ENCODE measurements around the gene INF2.

The INF2 gene

DNA sequence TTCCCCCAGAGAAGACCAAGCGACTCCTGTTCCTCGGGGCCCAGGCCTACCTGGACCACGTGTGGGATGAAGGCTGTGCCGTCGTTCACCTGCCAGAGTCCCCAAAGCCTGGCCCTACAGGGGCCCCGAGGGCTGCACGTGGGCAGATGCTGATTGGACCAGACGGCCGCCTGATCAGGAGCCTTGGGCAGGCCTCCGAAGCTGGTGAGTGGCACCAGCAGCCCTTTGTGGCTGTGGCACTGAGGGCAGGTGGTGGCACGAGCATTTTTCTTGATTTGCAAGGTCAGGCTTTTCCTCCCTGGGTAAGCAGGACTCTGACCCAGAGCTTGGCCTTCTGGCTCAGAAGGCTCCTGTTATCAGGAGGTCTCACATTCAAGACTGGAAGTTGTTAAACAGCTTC lies 66.2 kb downstream of the INF2 start:
- Histone ChIP-seq H2BK5ac (ENCODE audit: low read length) (no peak overlapping the region), H3K4me1 (ENCODE audit: control insufficient read depth, low read depth, low read length) (peaks cover 4% of the 10 kb centered on the region), H2BK15ac (replicated peaks; ENCODE audit: low read depth) (no peak overlapping the region), H4K5ac (ENCODE audit: low read length) (no peak overlapping the region), H3K56ac (ENCODE audit: low read length) (no peak overlapping the region), H4K8ac (ENCODE audit: low read depth, low read length) (no peak overlapping the region), H3K36me3 (ENCODE audit: control insufficient read depth, insufficient read depth, low read length) (peaks cover 8% of the 10 kb centered on the region), H2AK5ac (ENCODE audit: low read length) (no peak overlapping the region), H3K27ac (ENCODE audit: low read depth, low read length) (no peak overlapping the region), H3K23ac (ENCODE audit: low read length) (no peak overlapping the region), H3K4me2 (ENCODE audit: low read length) (no peak overlapping the region), H3K4ac (ENCODE audit: low read depth, low read length) (no peak overlapping the region), H3K18ac (ENCODE audit: low read length) (no peak overlapping the region), H3K9ac (ENCODE audit: low read length) (no peak overlapping the region), H3K4me3 (ENCODE audit: low read length) (no peak overlapping the region), H2BK120ac (ENCODE audit: low read depth, low read length) (no peak overlapping the region), H3K79me1 (ENCODE audit: low read length) (peaks cover 31% of the 10 kb centered on the region), H3K27me3 (ENCODE audit: insufficient read depth, low read length, poor library complexity) (no peaks in the 10 kb centered on the region), H3K79me2 (ENCODE audit: control insufficient read depth, insufficient read depth, low read length) (peaks cover 32% of the 10 kb centered on the region)
- DNase-seq, result no peak
- no CpG with 5 or more reads among the region's 11 CpGs for WGBS (ENCODE audit: extremely low coverage, insufficient coverage, low lambda C conversion rate)

DNA sequence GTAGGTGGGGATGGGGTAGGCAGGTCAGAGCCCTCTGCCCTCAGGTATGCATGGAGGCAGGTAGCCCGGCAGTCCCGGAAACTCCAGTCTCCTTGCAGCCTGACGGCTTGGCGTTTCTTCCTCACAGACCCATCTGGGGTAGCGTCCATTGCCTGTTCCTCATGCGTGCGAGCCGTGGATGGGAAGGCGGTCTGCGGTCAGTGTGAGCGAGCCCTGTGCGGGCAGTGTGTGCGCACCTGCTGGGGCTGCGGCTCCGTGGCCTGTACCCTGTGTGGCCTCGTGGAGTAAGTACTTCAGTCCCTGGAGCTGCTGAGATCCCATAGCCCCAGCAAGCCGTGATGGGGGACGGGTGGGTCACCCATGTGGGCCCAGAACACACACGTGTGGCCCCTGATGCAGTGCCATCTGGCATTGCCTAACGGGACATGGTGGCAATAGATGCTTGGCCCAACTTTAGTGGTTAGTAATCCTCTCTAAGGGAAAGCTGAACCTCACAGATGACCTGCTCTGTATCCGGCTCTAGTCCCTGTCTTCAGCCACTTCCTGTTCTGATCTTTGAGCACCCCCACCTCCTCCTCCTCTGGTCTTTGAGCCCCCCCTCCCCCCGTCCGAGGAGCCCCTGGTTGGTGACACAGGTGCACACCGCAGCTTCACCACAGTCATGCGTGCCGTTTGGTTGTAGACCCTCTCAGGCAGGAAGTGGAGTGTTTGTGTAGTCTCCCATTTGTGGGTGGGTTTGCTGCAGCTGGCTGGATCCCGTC lies 67.2 kb downstream of the INF2 start:
- no peak overlapping the region for H2BK5ac ChIP-seq (ENCODE audit: low read length)
- H4K8ac ChIP-seq (ENCODE audit: low read depth, low read length), result no peak overlapping the region
- H4K5ac ChIP-seq (ENCODE audit: low read length), result no peak overlapping the region
- H3K4me3 ChIP-seq (ENCODE audit: low read length), result no peak overlapping the region
- H3K27me3 ChIP-seq (ENCODE audit: insufficient read depth, low read length, poor library complexity), result no peaks in the 10 kb centered on the region
- no peak for DNase-seq
- H3K23ac ChIP-seq (ENCODE audit: low read length), result no peak overlapping the region
- peaks cover 32% of the 10 kb centered on the region for H3K79me2 ChIP-seq (ENCODE audit: control insufficient read depth, insufficient read depth, low read length)
- no peak overlapping the region for H3K4ac ChIP-seq (ENCODE audit: low read depth, low read length)
- no CpG with 5 or more reads among the region's 27 CpGs for WGBS (ENCODE audit: extremely low coverage, insufficient coverage, low lambda C conversion rate)
- H3K4me2 ChIP-seq (ENCODE audit: low read length), result no peak overlapping the region
- no peak overlapping the region for H2AK5ac ChIP-seq (ENCODE audit: low read length)
- no peak overlapping the region for H2BK120ac ChIP-seq (ENCODE audit: low read depth, low read length)
- no peak overlapping the region for H3K56ac ChIP-seq (ENCODE audit: low read length)
- peaks cover 31% of the 10 kb centered on the region for H3K79me1 ChIP-seq (ENCODE audit: low read length)
- H3K9ac ChIP-seq (ENCODE audit: low read length), result no peak overlapping the region
- peaks cover 4% of the 10 kb centered on the region for H3K4me1 ChIP-seq (ENCODE audit: control insufficient read depth, low read depth, low read length)
- H3K18ac ChIP-seq (ENCODE audit: low read length), result no peak overlapping the region
- H3K27ac ChIP-seq (ENCODE audit: low read depth, low read length), result no peak overlapping the region
- no peak overlapping the region for H2BK15ac ChIP-seq (replicated peaks; ENCODE audit: low read depth)
- H3K36me3 ChIP-seq (ENCODE audit: control insufficient read depth, insufficient read depth, low read length), result peaks cover 8% of the 10 kb centered on the region

DNA sequence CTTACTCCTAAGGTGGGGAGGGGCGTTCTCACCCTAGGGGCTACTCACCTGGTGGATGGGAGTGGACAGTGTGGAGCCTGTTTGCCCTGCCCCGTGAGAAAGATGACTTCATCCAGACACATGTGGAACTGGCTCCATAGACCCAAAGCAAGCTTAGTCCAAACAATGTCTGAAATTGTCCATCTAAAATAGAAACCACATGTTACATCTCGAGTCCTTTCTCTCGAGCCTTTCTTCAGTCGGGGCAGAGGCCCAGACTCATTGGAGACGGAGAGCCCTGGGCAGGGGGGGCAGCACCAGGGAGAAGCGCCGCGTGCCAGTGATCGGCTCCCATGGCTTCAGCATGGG lies 67.8 kb downstream of the INF2 start:
- peaks cover 4% of the 10 kb centered on the region for H3K4me1 ChIP-seq (ENCODE audit: control insufficient read depth, low read depth, low read length)
- peaks cover 8% of the 10 kb centered on the region for H3K36me3 ChIP-seq (ENCODE audit: control insufficient read depth, insufficient read depth, low read length)
- no peak overlapping the region for H4K8ac ChIP-seq (ENCODE audit: low read depth, low read length)

DNA sequence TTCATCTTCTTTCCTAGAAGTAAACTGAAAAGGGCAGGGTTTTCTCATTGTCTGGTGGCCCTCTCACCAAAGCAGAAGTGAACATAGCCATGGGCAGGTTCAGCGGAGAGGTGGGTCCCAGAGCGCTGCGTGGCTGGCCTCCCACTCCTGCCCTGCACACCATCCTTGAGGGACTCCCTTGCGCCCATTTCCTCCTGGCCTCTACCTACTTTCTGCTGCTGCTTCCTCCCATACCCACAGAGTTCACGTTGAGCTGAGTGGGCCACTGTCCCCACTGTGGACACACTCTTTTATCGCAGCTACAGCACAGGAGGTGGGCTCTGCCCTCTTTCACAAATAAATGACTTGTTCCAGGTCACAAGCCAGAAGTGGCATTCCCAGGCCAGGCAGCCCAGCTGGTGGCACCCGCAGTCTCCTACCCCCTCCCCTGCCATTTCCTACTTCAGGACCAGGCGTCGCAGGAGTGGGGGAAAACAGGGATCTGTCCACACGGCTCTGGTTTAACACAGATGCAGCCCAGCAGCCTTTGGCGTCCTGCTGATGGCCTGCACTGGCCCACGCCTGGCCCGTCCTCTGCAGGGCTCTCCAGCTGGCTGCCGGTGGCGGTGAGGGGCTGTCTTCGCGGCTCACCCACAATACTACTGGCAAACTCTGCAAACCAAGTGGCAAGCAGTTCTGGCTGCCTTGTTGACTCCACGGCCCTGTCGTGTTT lies 68.4 kb downstream of the INF2 start:
- peaks cover 31% of the 10 kb centered on the region for H3K79me1 ChIP-seq (ENCODE audit: low read length)
- H3K4me1 ChIP-seq (ENCODE audit: control insufficient read depth, low read depth, low read length), result peaks cover 4% of the 10 kb centered on the region
- no peak overlapping the region for H3K27ac ChIP-seq (ENCODE audit: low read depth, low read length)
- peaks cover 32% of the 10 kb centered on the region for H3K79me2 ChIP-seq (ENCODE audit: control insufficient read depth, insufficient read depth, low read length)
- no peak overlapping the region for H2BK15ac ChIP-seq (replicated peaks; ENCODE audit: low read depth)
- DNase-seq, result no peak
- no peak overlapping the region for H4K5ac ChIP-seq (ENCODE audit: low read length)
- H2BK120ac ChIP-seq (ENCODE audit: low read depth, low read length), result no peak overlapping the region
- no peaks in the 10 kb centered on the region for H3K27me3 ChIP-seq (ENCODE audit: insufficient read depth, low read length, poor library complexity)
- no peak overlapping the region for H3K23ac ChIP-seq (ENCODE audit: low read length)
- WGBS (ENCODE audit: extremely low coverage, insufficient coverage, low lambda C conversion rate), result no CpG with 5 or more reads among the region's 19 CpGs
- H3K36me3 ChIP-seq (ENCODE audit: control insufficient read depth, insufficient read depth, low read length), result peaks cover 8% of the 10 kb centered on the region
- H3K56ac ChIP-seq (ENCODE audit: low read length), result no peak overlapping the region
- H2BK5ac ChIP-seq (ENCODE audit: low read length), result no peak overlapping the region
- no peak overlapping the region for H2AK5ac ChIP-seq (ENCODE audit: low read length)
- no peak overlapping the region for H4K8ac ChIP-seq (ENCODE audit: low read depth, low read length)
- H3K4ac ChIP-seq (ENCODE audit: low read depth, low read length), result no peak overlapping the region
- no peak overlapping the region for H3K9ac ChIP-seq (ENCODE audit: low read length)
- H3K18ac ChIP-seq (ENCODE audit: low read length), result no peak overlapping the region
- no peak overlapping the region for H3K4me2 ChIP-seq (ENCODE audit: low read length)
- no peak overlapping the region for H3K4me3 ChIP-seq (ENCODE audit: low read length)

More for the DNA sequence above, 67.8 kb downstream of the INF2 start:
- Histone ChIP-seq H3K56ac (ENCODE audit: low read length) (no peak overlapping the region), H2BK120ac (ENCODE audit: low read depth, low read length) (no peak overlapping the region), H2BK15ac (replicated peaks; ENCODE audit: low read depth) (no peak overlapping the region), H3K9ac (ENCODE audit: low read length) (no peak overlapping the region), H3K27ac (ENCODE audit: low read depth, low read length) (no peak overlapping the region), H3K18ac (ENCODE audit: low read length) (no peak overlapping the region), H3K79me2 (ENCODE audit: control insufficient read depth, insufficient read depth, low read length) (peaks cover 32% of the 10 kb centered on the region), H3K4me2 (ENCODE audit: low read length) (no peak overlapping the region), H3K27me3 (ENCODE audit: insufficient read depth, low read length, poor library complexity) (no peaks in the 10 kb centered on the region), H3K23ac (ENCODE audit: low read length) (no peak overlapping the region), H2AK5ac (ENCODE audit: low read length) (no peak overlapping the region), H4K5ac (ENCODE audit: low read length) (no peak overlapping the region), H3K4ac (ENCODE audit: low read depth, low read length) (no peak overlapping the region), H3K4me3 (ENCODE audit: low read length) (no peak overlapping the region), H3K79me1 (ENCODE audit: low read length) (peaks cover 31% of the 10 kb centered on the region), H2BK5ac (ENCODE audit: low read length) (no peak overlapping the region)
- WGBS (ENCODE audit: extremely low coverage, insufficient coverage, low lambda C conversion rate), result no CpG with 5 or more reads among the region's 10 CpGs
- no peak for DNase-seq

DNA sequence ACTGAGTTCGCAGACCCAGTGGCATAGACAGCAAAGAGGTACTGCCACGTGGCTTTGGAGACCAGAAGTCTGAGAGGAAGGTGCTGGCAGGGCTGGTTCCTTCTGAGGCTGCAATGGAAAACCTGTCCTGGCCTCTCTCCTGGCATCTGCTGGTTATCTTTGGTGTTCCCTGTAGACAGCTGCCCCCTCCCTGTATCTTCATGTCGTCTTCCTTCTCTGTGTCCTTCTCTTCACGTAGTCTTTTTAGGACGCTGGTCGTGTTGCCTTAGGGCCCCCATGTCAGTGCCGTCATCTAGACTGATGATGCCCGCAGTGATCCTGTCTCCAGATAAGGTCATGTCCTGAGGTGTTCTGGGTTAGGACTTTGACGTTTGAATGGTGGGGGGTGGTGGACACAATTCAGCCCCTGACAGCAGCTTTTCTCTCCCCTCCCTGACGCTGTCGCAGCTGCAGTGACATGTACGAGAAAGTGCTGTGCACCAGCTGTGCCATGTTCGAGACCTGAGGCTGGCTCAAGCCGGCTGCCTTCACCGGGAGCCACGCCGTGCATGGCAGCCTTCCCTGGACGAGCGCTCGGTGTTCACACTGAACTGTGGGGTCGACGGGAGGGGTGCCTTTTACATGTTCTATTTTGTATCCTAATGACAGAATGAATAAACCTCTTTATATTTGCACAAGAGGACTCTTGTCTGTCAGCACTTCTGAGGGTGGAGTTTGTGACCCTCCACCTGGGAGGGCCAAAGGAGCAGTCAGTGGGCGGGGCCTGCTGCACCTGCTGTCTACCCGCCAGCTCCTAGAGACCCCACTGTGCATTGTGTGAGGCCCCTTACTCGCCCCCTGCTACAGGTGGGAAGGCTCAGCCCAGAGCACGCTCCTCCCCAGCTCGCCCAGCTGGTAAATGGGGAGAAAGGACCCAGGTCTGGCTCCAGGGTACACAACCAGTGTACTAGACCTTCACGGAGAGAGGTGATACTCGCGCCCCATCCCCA lies 69.9 kb downstream of the INF2 start:
- no peak overlapping the region for H2BK5ac ChIP-seq (ENCODE audit: low read length)
- H4K8ac ChIP-seq (ENCODE audit: low read depth, low read length), result no peak overlapping the region
- H3K27ac ChIP-seq (ENCODE audit: low read depth, low read length), result no peak overlapping the region
- DNase-seq, result no peak
- no peak overlapping the region for H3K4ac ChIP-seq (ENCODE audit: low read depth, low read length)
- peaks cover under 1% of the 10 kb centered on the region for H3K4me1 ChIP-seq (ENCODE audit: control insufficient read depth, low read depth, low read length)
- no peak overlapping the region for H2BK120ac ChIP-seq (ENCODE audit: low read depth, low read length)
- no peak overlapping the region for H3K4me2 ChIP-seq (ENCODE audit: low read length)
- no peaks in the 10 kb centered on the region for H3K27me3 ChIP-seq (ENCODE audit: insufficient read depth, low read length, poor library complexity)
- no peak overlapping the region for H2AK5ac ChIP-seq (ENCODE audit: low read length)
- no peak overlapping the region for H3K56ac ChIP-seq (ENCODE audit: low read length)
- peaks cover 20% of the 10 kb centered on the region for H3K79me2 ChIP-seq (ENCODE audit: control insufficient read depth, insufficient read depth, low read length)
- peaks cover 22% of the 10 kb centered on the region for H3K79me1 ChIP-seq (ENCODE audit: low read length)
- H3K9ac ChIP-seq (ENCODE audit: low read length), result no peak overlapping the region
- H3K18ac ChIP-seq (ENCODE audit: low read length), result no peak overlapping the region
- no peak overlapping the region for H2BK15ac ChIP-seq (replicated peaks; ENCODE audit: low read depth)
- no peak overlapping the region for H4K5ac ChIP-seq (ENCODE audit: low read length)
- H3K23ac ChIP-seq (ENCODE audit: low read length), result no peak overlapping the region
- no CpG with 5 or more reads among the region's 30 CpGs for WGBS (ENCODE audit: extremely low coverage, insufficient coverage, low lambda C conversion rate)
- peaks cover 8% of the 10 kb centered on the region for H3K36me3 ChIP-seq (ENCODE audit: control insufficient read depth, insufficient read depth, low read length)
- H3K4me3 ChIP-seq (ENCODE audit: low read length), result no peak overlapping the region

Data from mesendoderm (in vitro differentiated cells).